GM18508 (cell line): ENCODE results near the gene PDE10A.

ENCODE experiments used
- ATAC-seq: cut with Tn5 transposase; IDR thresholded peaks from one replicate; pipeline ENCODE4 v1.9.1; 2021; ENCODE audit warnings: moderate number of reproducible peaks; ENCODE audit not compliant: insufficient read depth, unreplicated experiment

Gene PDE10A

GRCh38 chr6:165447141-165447540 lies 215.9 kb downstream of the PDE10A start:
- ATAC-seq: no peak

- no peak for ATAC-seq
Observed at GRCh38 chr6:165446331-165446730, 216.7 kb downstream of the PDE10A start.

- no peak for ATAC-seq
Observed at GRCh38 chr6:165443462-165443861, 219.6 kb downstream of the PDE10A start.

- ATAC-seq: no peak
Observed at GRCh38 chr6:165441181-165441580, 221.9 kb downstream of the PDE10A start.

- no peak for ATAC-seq
Observed at GRCh38 chr6:165439928-165440554, 223.0 kb downstream of the PDE10A start.

GRCh38 chr6:165426892-165427291 lies 236.1 kb downstream of the PDE10A start:
- ATAC-seq: no peak

GRCh38 chr6:165422192-165422591 lies 240.8 kb downstream of the PDE10A start:
- no peak for ATAC-seq

- ATAC-seq: no peak
Observed at GRCh38 chr6:165417278-165417865, 245.7 kb downstream of the PDE10A start.

GRCh38 chr6:165404697-165405096 lies 258.3 kb downstream of the PDE10A start:
- ATAC-seq: no peak

- ATAC-seq: no peak
Observed at GRCh38 chr6:165404296-165404695, 258.7 kb downstream of the PDE10A start.

- no peak for ATAC-seq
Observed at GRCh38 chr6:165403006-165403595, 259.9 kb downstream of the PDE10A start.

- no peak for ATAC-seq
Observed at GRCh38 chr6:165401092-165401491, 261.9 kb downstream of the PDE10A start.

- no peak for ATAC-seq
Observed at GRCh38 chr6:165390475-165390874, 272.6 kb downstream of the PDE10A start.

GRCh38 chr6:165389534-165389933 lies 273.5 kb downstream of the PDE10A start:
- no peak for ATAC-seq

GRCh38 chr6:165383323-165383722 lies 279.7 kb downstream of the PDE10A start:
- no peak for ATAC-seq

GRCh38 chr6:165376100-165376499 lies 286.9 kb downstream of the PDE10A start:
- no peak for ATAC-seq

GRCh38 chr6:165365371-165365770 lies 297.7 kb downstream of the PDE10A start:
- no peak for ATAC-seq

GRCh38 chr6:165345700-165346099 lies 317.3 kb downstream of the PDE10A start:
- ATAC-seq: no peak

- no peak for ATAC-seq
Observed at GRCh38 chr6:165340532-165340931, 322.5 kb downstream of the PDE10A start.

- no peak for ATAC-seq
Observed at GRCh38 chr6:165325609-165326008, 337.4 kb downstream of the PDE10A start.

- ATAC-seq: no peak
Observed at GRCh38 chr6:165321555-165322145, 341.4 kb downstream of the PDE10A start.

- ATAC-seq: no peak
Observed at GRCh38 chr6:165321150-165321549, 341.9 kb downstream of the PDE10A start.
